Measurements from ENCODE around the gene FHIP2A.
"Not testable (repeated sequence)": the region's sequence is repeated elsewhere in the genome, so short reads cannot be mapped to it uniquely, and the experiment has no call there.

FHIP2A gene

DNA sequence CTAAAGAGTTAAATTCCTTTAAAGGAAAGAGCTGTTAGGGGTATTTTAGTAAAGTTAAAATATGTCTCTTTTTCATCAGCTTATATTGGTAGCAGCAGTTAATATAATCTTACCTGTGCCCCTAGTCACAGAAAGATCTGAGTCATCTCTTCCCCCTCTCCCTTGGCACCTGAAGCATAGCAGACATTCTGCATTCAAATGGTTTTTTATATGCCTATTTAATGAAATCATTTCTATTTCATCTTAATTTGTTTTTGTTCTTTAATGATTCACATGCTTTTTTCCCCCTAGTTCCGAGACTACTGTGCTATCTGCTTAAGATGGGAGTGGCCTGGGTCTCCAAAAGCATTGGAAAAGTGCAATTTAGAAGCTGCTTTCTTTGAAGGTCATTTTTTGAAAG is 33.3 kb downstream of the FHIP2A start:
- Histone ChIP-seq H3K79me2 (ENCODE audit: control insufficient read depth, low read length) (no peaks in the 10 kb centered on the region), H3K27ac (ENCODE audit: low read depth, low read length) (no peak overlapping the region), H3K4me3 (ENCODE audit: low read length) (no peak overlapping the region), H4K20me1 (ENCODE audit: control insufficient read depth, insufficient read depth, low read depth, low read length) (no peaks in the 10 kb centered on the region), H3K9me2 (replicated peaks; ENCODE audit: control insufficient read depth, low read length) (no peaks in the 10 kb centered on the region), H3F3A (ENCODE audit: control insufficient read depth, insufficient read depth) (no peaks in the 10 kb centered on the region), H3K27me3 (ENCODE audit: control insufficient read depth, low read length) (no peaks in the 10 kb centered on the region), H3K4me2 (ENCODE audit: low read length) (no peak overlapping the region), H3K9me3 (ENCODE audit: control insufficient read depth, insufficient read depth, low read length) (no peaks in the 10 kb centered on the region), H3K36me3 (ENCODE audit: control insufficient read depth, low read length) (peaks cover 46% of the 10 kb centered on the region), H3K4me1 (ENCODE audit: control insufficient read depth, low read length) (no peaks in the 10 kb centered on the region)
- TF ChIP-seq EZH2phosphoT487 (IDR thresholded peaks at IDR 0.05; ENCODE audit: borderline replicate concordance, low read length) (no peak), CTCF (IDR thresholded peaks at IDR 0.05; ENCODE audit: low read depth, low read length, poor library complexity, severe bottlenecking) (no peak)

GRCh38 chr10:114855776-114856543 is 34.4 kb downstream of the FHIP2A start:
- no peaks in the 10 kb centered on the region for H3K27me3 ChIP-seq (ENCODE audit: control insufficient read depth, low read length)
- H3K9me3 ChIP-seq (ENCODE audit: control insufficient read depth, insufficient read depth, low read length) = no peaks in the 10 kb centered on the region
- H3F3A ChIP-seq (ENCODE audit: control insufficient read depth, insufficient read depth) = no peaks in the 10 kb centered on the region
- no peaks in the 10 kb centered on the region for H3K9me2 ChIP-seq (replicated peaks; ENCODE audit: control insufficient read depth, low read length)
- no peak overlapping the region for H3K4me3 ChIP-seq (ENCODE audit: low read length)
- no peaks in the 10 kb centered on the region for H4K20me1 ChIP-seq (ENCODE audit: control insufficient read depth, insufficient read depth, low read depth, low read length)
- H3K36me3 ChIP-seq (ENCODE audit: control insufficient read depth, low read length) = peaks cover 37% of the 10 kb centered on the region
- TF ChIP-seq CTCF (IDR thresholded peaks at IDR 0.05; ENCODE audit: low read depth, low read length, poor library complexity, severe bottlenecking) (no peak), EZH2phosphoT487 (IDR thresholded peaks at IDR 0.05; ENCODE audit: borderline replicate concordance, low read length) (no peak)
- H3K27ac ChIP-seq (ENCODE audit: low read depth, low read length) = no peak overlapping the region
- H3K4me1 ChIP-seq (ENCODE audit: control insufficient read depth, low read length) = no peaks in the 10 kb centered on the region
- no peak overlapping the region for H3K4me2 ChIP-seq (ENCODE audit: low read length)
- H3K79me2 ChIP-seq (ENCODE audit: control insufficient read depth, low read length) = no peaks in the 10 kb centered on the region

- Histone ChIP-seq H3K4me3 (ENCODE audit: low read length) (no peak overlapping the region), H3K79me2 (ENCODE audit: control insufficient read depth, low read length) (no peaks in the 10 kb centered on the region), H3K4me2 (ENCODE audit: low read length) (no peak overlapping the region), H3K36me3 (ENCODE audit: control insufficient read depth, low read length) (peaks cover 35% of the 10 kb centered on the region), H3K9me3 (ENCODE audit: control insufficient read depth, insufficient read depth, low read length) (no peaks in the 10 kb centered on the region), H3K4me1 (ENCODE audit: control insufficient read depth, low read length) (no peaks in the 10 kb centered on the region), H3K27me3 (ENCODE audit: control insufficient read depth, low read length) (no peaks in the 10 kb centered on the region), H3K27ac (ENCODE audit: low read depth, low read length) (no peak overlapping the region), H3K9me2 (replicated peaks; ENCODE audit: control insufficient read depth, low read length) (no peaks in the 10 kb centered on the region), H4K20me1 (ENCODE audit: control insufficient read depth, insufficient read depth, low read depth, low read length) (no peaks in the 10 kb centered on the region), H3F3A (ENCODE audit: control insufficient read depth, insufficient read depth) (no peaks in the 10 kb centered on the region)
- TF ChIP-seq CTCF (IDR thresholded peaks at IDR 0.05; ENCODE audit: low read depth, low read length, poor library complexity, severe bottlenecking) = no peak
- TF ChIP-seq EZH2phosphoT487 (IDR thresholded peaks at IDR 0.05; ENCODE audit: borderline replicate concordance, low read length) = no peak
Measured at GRCh38 chr10:114856544-114857287, 35.1 kb downstream of the FHIP2A start.

GRCh38 chr10:114857288-114857565 is 35.6 kb downstream of the FHIP2A start:
- not testable (repeated sequence) for H4K20me1 ChIP-seq (ENCODE audit: control insufficient read depth, insufficient read depth, low read depth, low read length); H3K4me1 ChIP-seq (ENCODE audit: control insufficient read depth, low read length); H3K4me3 ChIP-seq (ENCODE audit: low read length); H3F3A ChIP-seq (ENCODE audit: control insufficient read depth, insufficient read depth); H3K27ac ChIP-seq (ENCODE audit: low read depth, low read length); H3K4me2 ChIP-seq (ENCODE audit: low read length); H3K27me3 ChIP-seq (ENCODE audit: control insufficient read depth, low read length); H3K79me2 ChIP-seq (ENCODE audit: control insufficient read depth, low read length); H3K9me3 ChIP-seq (ENCODE audit: control insufficient read depth, insufficient read depth, low read length); H3K9me2 ChIP-seq (replicated peaks; ENCODE audit: control insufficient read depth, low read length)
- H3K36me3 ChIP-seq (ENCODE audit: control insufficient read depth, low read length) = peaks cover 35% of the 10 kb centered on the region
